SHP77 treated with DMSO at 0.1 percent for 48 hours (cell line): Measurements from ENCODE around the gene NCOA3.
"Not testable (repeated sequence)": the region's sequence is repeated elsewhere in the genome, so short reads cannot be mapped to it uniquely, and the experiment has no call there.

Experiments
- DNase-seq: peaks from one replicate; lab custom pipeline; 2025; lab: John Stamatoyannopoulos, UW

Gene NCOA3

DNA sequence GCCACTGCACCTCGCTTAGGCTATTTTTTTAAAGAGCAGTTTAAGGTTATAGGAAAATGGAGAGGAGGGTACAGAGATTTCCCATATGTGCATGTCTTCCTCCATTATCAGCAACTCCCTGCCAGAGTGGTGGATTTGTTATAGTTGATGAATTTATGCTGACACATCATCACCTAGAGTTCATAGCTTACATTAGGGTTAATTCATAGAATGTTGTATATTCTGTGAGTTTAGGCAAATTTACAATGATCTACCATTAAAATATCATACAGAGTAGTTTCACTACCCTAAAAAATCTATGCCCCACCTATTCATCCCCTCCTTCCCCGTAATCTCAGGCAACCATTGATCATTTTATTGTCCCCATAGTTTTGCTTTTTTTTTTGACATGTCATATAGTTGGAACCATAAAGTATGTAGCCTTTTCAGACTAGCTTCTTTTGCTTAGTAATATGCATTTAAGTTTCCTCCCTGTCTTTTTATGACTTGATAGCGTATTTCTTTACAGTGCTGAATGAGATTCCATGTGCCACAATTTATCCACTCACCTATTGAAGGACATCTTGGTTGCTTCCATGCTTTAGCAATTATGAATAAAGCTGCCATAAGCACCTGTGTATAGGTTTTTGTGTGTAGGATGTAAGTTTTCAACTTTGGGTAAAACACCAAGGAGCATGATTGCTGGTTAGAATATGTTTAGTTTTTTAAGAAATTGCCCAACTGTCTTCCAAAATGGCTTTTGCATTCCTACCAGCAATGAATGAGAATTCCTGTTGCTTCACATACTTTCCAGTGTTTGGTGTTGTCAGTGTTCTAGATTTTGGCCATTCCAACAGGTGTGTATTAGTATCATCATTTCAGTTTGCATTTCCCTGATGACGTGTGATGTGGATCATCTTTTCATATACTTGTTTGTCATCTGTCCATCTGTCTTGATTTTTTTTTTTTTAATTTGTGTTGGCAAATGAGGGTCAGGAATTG, 60.2 kb downstream of the NCOA3 start:
- no peak for DNase-seq

DNA sequence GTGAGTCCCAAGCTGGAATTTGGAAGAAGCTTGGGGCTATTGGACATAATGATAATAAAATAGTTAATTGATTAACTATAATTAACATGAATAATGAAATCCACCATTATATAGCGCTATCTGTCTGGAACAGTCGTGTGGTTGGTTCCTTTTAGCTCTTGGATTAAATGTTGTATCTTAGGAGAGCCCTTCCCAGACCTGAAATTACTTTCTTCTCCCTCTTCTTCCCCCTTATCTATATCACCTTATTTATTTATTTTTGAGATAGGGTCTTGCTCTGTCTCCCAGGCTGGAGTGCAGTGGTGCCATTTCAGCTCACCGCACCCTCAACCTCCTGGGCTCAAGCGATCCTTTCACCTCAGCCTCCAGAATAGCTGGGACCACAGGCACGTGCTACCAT, 64.6 kb downstream of the NCOA3 start:
- DNase-seq = no peak

DNA sequence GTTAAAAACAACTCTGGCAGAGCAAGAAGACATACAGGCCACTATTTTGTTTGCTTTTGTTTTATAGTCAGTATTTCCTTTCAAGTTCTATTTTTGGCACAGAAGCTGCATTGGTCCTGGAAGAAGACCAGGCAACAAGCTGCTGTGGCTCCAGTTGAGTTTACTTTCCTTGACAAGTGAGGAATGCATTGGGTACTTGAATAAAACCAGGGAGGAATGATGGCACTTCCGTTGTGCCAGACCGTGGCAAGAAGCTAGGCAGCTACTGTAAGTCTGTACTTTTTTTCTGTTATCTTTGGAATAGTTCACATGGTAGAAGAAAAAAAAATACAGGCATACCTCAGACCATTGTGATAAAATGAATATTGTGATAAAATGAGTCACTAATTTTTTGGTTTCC, 66.3 kb downstream of the NCOA3 start:
- peak; percentile 28 for DNase-seq

DNA sequence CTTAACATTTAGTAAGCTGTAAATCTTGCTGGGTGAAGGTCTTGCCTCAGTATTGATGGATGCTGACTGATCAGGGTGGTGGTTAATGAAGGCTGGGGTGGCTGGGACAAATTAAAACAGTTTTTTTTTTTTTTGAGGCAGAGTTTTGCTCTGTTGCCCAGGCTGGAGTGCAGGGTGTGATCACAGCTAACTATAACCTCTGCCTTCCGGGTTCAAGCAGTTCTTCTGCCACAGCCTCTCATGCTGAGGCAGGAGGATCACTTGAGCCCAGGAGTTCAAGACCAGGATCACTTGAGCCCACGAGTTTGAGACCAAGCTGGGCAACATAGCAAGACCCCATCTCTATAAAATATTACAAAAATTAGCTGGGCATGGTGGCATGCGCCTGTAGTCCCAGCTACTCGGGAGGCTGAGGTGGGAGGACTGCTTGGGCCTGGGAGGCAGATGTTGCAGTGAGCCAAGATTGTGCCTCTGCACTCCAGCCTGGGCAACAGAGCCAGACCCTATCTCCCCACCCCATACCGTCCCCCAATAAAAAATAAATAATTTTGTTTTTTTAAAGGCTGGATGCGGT, 67.2 kb downstream of the NCOA3 start:
- no peak for DNase-seq

DNA sequence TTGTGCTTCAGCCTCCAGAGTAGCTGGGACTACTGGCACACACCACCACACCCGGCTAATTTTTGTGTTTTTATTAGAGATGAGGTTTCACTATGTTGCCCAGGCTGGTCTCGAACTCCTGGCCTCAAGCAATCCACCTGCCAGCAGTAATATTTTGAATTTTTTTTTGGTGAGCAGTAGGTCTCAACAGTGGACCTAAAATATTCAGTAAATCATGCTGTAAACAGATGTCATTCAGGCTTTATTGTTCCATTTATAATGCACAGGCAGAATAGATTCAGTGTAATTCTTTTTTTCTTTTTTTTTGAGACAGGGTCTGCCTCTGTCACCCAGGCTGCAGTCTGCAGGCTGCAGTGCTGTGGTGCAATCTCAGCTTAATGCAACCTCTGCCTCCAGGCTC, 69.7 kb downstream of the NCOA3 start:
- DNase-seq = no peak

DNA sequence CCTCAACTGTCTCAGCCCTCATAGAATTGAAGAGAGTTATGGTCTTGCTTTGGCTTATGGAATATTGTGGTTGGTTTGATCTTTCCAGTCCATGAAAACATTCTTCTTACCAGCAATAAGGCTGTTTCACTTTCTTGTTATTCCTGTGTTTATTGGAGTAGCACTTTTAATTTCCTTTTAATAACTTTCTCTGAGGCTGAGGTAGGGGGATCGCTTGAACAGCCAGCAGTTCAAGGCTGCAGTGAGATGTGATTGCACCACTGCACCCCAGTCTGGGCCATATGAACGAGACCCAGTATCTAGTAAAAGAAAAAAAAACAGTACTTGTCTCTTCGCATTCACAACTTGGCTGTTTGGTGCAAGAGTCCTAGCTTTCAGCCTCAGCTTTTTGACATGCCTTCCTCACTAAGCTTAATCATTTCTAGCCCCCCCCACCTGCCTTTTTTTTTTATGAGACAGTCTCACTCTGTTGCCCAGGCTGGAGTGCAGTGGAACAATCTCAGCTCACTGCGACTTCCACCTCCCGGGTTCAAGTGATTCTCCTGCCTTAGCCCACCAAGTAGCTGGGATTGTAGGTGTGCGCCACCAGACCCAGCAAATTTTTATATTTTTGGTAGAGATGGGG, 70.5 kb downstream of the NCOA3 start:
- no peak for DNase-seq

DNA sequence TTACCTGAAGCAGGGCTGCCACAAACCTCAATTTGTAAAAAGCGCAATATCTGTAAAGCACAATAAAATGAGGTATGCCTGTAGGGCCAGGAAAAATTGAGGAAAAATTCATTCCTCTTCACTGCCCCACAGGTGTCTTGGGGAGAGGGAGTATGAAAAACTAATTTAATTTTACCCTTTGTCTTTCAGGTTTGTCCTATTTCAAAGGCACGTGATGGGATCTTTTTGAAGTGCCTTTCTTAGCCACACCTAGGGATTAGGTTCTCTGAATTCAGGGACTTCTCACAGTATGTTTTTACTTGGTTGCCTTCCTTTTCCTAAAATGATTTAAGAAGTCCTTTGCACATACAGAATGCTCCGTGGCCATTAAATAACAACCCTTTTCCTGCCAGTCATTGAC, 71.9 kb downstream of the NCOA3 start:
- DNase-seq = no peak

DNA sequence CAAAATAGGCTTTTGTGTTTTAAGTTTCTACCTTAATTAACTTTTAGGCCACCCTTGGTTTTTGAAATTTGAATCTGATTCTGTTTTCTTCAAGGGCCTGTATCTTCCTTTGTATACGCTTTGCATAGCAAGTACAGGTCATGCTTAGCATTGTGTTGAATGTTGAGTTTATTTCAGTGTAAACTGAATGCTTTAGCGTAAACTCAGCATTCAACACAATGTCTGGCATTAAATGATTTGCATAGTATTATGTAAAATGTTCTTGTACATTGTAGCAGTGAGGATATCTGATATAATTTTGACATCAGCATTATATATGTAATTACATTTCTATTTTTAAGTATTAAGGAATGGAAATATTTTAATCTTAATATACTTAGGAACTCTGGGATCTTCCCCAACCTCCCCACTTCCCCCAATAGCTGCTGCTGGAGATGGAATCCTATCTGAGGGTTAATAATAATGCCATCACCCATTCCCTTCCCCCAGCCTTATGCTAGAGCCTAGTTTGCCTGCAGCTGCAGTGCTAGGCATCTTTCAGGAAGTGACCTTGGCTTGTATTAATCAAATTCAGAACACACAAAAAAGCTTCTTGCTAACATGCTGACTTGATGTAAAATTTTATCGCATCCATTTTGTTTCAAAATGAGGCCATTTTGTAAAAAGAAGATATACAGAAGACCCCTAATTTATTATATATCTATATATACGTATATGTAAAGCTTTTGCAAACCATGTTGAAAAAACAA, 73.1 kb downstream of the NCOA3 start:
- DNase-seq = peak; percentile 87

DNA sequence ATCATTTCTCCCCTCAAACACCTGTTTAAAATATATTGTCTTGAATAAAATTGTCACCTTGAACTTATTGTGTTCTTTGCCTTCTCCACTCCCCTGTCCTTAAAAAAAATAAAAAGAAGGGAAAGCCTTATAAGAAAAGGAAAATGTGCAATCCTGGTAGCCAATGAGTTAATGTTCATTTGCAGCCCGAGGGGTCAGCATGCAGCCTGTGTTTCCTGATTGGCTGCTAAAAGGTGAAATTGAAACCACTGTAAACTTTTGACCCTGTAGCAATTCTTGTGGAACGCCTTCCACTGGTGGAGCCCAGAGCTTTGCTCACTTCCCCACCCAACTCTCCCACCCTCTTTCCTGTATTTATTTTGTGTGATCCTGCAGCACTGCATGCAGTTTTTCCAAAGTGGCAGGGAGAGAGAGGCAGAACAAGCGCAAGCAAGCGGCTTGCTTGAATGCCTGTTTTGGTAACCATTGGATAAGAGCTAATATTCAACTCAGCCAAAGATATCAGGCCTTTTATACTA, 74.9 kb downstream of the NCOA3 start:
- DNase-seq = peak; percentile 56

DNA sequence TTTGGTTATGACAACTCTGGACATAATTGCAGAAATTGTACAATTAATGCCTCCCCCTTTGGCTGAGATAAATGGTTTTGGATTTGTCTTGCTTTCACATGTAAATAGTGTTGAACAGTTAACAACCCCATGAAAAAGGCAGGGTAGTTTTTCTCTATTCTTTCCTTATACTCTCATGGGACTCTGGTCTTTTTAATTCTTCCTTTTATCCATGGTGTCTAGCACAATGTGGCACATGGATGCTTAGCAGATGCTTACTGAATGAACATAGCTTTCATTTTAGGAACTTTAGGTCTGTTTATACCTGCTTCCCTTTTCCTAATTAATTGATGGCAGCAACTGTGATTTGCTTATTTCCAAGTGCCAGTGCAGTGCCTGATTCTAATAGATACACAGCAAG, 75.6 kb downstream of the NCOA3 start:
- DNase-seq = no peak

DNA sequence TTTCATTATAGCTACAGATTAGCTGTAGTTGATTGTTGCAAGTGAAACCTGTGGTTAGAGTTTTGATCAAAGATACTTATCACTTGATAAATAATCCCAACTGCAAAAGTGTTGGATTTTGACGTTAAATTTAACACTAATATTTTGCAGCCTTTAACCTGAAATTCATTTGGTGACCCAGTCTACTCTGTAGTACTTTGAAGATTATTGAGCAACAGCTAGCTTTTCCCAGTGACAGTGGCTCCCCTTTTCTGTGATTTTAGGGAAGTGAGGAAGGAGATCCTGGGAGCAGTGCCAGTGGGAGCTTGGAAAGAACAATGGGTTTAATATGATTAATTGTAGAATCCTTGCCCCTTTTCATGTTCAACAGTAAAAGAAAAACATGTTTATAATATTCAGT, 76.9 kb downstream of the NCOA3 start:
- no peak for DNase-seq

DNA sequence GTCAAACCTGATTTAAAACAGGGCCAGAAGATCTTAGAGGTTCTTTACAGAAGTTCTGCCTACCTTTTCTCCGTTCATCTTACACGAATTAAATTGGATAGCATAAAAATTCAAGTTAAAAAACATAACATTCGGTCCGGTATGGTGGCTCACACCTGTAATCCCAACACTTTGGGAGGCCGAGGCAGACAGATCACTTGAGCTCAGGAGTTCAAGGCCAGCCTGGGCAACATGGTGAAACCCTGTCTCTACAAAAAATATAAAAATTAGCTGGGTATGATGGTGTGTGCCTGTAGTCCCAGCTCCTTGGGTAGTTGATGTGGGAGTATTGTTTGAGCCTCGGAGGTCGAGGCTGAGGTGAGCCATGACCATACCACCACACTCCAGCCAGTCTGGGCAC, 79.0 kb downstream of the NCOA3 start:
- DNase-seq = not testable (repeated sequence)

DNA sequence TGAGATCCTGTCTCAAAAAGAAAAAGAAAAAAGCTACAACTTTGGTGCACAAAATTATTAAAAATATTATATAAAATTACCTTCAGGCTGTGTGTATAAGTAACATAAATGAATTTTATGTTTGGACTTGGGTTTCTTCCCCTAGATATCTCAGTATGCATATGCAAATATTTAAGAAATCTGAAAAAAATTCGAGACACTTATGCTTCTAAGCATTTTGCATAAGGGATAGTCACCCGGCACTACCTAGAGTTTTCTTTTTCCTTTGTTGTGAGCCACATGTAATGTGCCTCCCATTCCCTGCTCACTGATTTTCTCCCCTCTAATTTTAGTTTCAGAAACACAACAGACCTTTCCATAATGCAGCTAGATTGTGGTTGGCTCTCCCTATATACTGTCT, 79.4 kb downstream of the NCOA3 start:
- no peak for DNase-seq

DNA sequence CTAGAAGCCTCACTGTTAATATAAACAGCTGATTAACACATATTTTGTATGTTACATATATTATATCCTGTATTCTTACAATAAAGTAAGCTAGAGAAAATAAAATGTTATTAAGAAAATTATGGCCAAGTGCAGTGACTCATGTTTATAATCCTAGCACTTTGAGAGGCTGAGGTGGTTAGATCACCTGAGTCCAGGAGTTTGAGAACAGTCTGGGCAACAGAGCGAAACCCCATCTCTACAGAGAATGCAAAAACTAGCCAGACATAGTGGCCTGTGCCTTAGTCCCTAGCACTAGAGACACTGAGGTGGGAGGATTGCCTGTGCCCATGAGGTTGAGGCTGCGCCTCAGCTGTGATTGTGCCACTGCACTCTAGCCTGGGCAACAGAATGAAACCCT, 81.9 kb downstream of the NCOA3 start:
- no peak for DNase-seq

DNA sequence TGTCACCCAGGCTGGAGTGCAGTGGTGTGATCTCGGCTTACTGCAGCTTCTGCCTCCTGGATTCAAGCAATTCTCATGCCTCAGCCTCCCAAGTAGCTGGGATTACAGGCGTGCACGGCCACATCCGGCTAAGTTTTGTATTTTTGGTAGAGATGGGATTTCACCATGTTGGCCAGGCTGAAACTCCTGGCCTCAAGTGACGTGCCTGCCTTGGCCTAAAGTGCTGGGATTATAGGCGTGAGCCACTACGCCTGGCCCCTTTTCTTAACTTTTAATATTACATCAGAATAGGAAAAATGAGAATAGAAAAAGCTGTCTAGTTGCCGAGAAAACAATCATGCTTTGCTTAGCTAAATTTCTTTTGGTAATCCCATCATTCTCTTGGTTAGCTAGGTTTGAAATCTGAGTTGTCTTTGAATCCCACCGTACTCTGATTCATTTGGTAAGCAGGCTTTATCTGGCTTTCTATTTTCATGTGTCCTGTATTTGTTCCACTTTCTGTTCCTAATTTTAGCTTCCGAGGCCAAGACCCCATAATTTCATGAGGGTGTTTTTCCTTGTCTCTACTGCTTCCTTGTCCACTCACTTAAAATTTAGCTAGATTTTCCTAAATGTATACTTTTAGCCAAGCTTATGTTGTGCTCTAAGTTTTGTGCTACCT, 83.5 kb downstream of the NCOA3 start:
- no peak for DNase-seq

DNA sequence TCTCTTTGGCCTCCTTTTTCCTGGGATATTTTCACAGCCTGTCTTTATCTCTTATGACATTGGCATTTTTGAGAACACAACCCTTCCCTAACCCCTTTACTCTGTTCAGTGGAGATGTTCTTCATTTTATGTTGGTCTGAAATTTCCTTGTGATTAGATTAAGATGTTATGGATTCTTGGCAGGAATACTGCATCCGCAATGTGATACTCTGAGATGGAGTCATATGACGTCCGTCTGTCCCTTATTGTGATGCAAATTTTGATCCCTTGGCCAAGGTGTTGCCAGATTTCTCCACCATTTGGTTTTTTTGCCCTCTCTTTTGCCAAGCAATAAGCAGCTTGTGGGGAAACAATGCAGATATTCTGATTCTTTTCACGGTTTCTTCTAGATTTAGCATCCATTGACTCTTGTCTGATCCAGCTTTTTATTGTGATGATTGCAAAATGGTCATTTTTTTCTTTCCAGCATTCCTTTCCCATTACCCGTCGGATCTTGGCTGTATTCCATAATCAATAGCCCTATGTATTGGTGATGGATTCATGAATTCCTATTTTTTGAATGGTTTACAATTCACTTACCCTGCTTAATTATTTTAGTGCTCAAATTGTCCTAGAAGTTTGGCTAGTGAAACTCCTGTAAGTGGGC, 85.1 kb downstream of the NCOA3 start:
- DNase-seq = no peak

DNA sequence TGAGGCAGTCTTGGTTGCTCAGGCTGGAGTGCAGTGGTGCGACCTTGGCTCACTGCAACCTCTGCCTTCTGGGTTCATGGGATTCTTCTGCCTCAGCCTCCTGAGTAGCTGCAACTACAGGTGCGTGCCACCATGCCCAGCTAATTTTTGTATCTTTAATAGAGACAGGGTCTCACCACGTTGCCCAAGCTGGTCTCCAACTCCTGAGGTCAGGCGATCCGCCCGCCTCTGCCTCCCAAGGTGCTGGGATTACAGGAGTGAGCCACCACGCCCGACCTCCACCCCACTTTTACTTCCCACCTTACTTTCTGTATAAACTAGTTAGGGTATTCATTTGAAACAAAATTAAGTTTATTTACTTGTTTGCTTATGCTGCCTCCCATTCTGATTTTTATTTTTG, 86.5 kb downstream of the NCOA3 start:
- no peak for DNase-seq

DNA sequence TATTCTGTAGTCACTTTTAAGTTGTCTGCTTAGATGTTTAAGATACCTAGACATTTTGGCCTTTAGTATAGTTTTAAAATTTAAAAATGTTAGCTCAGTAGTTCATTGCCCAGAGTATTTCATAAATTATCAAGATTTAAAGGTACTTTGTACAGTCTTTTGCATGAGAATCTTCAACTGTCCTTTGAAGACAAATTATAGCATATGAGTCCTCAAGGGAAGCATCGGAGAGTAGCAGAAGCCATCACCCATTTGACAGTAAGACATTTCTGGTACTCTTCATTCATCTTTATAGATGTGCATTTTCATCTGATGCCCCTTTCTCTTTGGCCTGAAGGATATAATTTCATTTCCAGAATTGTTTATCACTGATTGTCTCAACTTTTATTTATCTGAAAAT, 89.5 kb downstream of the NCOA3 start:
- no peak for DNase-seq

DNA sequence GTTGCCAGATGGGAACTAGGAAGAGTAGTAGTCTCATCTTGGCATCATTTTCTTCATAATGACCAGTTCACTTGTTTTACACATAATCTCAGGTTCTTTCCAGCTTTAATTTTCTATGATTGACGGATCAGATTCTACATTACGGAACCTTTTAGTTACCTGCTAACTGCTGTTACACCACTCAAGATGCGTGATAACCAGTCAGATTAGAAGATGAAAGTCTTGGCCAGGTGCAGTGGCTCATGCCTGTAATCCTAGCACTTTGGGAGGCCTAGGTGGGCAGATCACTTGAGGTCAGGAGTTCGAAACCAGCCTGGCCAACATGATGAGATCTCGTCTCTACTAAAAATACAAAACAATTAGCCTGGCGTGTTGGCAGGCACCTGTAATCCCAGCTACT, 92.5 kb downstream of the NCOA3 start:
- no peak for DNase-seq

DNA sequence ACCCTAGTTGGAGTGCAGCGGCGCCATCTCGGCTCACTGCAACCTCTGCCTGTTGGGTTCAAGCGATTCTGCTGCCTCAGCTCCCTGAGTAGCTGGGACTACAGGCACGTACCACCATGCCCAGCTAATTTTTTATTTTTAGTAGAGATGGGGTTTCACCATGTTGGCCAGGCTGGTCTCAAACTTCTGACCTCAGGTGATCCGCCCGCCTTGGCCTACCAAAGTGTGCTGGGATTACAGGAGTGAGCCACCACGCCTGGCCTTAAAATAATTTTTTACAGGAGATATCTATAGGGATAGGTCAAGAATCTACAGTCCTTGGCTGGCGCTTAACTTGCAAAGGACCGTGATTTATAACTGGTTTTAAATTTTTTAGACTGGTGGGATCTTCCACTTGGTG, 93.5 kb downstream of the NCOA3 start:
- not testable (repeated sequence) for DNase-seq

DNA sequence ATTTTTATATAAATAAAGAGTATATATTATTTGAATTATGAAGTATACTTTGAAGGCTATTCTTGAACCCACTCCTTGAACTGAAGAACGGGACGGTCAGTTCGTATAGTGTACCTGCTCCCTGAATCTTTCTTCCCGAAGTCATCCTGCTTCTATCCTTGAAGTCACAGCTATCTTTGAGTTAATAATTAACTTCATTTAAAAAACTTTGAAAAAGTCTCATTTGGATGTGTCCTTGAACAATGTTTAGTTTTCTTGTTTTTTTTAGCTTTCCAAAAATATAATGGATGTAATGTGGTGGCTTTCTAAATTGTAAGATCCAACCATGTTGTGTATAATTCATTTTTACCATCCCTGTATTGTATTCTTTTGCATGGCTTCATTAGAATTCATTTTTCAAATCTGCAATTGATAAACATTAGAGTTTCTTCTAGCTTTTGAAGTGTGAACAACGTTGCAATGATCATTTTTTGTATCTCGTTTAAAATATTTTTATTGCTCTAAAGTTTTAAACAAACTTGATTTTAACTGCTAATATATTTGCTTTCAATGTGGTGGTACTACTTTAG, 94.4 kb downstream of the NCOA3 start:
- no peak for DNase-seq
